HG03045 (cell line): Measurements from ENCODE around the gene CYSLTR1.
"Not testable (repeated sequence)": the region's sequence is repeated elsewhere in the genome, so short reads cannot be mapped to it uniquely, and the experiment has no call there.

Experiments
- ATAC-seq: cut with Tn5 transposase; IDR thresholded peaks from one replicate; pipeline ENCODE4 v1.9.1; 2021; ENCODE audit warnings: mild to moderate bottlenecking, moderate library complexity; ENCODE audit not compliant: unreplicated experiment

The CYSLTR1 gene

GRCh38 chrX:78226047-78226446, 101.4 kb downstream of the CYSLTR1 start:
- not testable (repeated sequence) for ATAC-seq
